ENCODE measurements around the gene WDSUB1.

The WDSUB1 gene

DNA sequence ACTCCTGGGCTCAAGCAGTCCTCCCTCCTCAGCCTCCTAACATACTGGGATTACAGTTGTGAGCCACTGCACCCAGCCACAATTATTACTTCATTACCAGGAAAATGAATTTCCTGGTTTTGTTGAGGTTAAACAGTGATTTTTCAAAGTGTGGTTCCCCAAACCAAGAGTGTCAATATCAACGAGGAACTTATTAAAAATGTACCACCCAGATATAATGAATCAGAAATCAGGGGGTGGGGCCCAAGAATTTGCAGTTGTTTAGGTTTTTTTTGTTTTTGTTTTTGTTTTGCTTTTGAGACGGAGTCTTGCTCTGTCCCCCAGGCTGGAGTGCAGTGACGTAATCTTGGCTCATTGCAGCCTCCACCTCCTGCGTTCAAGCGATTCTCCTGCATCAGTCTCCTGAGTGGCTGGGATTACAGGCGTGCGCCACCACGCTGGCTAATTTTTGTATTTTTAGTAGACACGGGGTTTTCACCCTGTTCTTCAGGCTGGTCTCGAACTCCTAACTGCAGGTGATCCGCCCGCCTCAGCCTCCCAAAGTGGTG lies 94.1 kb downstream of the WDSUB1 start:
- no peak for DNase-seq

DNA sequence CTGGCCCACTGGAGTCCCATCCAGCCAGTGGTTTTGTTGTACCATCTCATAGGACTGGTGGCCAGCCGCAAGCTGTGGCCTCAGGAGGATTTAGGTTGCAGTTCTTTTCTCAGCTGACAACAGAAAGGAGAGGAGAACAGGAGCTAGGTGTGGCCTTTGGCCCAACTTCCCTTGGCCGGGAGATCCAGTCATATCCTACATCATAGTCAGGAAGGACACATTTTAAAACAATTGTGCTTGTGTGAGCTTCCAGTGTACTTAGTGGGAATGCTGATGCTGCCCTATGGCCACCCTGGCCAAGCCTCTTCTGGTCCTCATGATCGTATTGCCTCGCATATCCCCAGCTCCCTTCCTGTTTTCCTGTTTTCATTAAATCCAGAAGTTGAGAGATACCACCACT lies 98.1 kb downstream of the WDSUB1 start:
- DNase-seq: no peak

DNA sequence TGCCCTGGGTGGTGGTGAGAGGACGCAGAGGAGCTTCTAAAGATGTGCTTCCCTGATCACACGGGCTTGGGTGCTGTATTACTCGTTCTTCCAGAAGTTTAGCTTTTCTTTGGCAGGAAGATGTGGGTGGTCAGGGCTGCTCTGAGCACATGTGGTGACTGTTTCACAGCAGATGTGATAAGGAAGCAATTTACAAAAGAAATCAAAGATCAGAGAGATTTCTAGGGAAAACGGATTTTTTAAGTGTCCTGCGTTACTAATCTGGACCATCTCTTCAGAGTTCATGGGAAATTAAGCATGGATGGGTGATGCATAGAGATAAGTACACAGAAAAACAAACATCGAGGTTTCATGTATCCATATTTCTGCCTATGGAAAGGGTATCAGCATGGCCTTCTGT lies 99.4 kb downstream of the WDSUB1 start:
- DNase-seq: no peak

DNA sequence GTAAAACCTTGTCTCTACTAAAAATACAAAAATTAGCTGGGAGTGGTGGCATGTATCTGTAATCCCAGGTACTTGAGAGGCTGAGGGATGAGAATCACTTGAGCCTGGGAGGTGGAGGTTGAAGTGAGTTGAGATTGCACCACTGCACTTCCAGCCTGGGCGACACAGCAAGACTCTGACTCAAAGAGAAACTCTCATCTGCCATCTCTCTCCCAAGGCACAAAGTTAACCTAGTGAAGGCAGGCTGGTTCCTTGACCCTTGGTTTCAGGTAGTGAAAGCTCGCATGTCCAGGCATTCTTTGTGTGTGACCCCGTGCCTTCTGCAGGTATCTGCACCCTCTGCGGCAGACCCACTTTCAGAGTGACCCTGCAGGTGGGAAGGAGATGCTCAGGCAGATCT lies 100.0 kb downstream of the WDSUB1 start:
- DNase-seq: no peak
